HG03439 (cell line): ENCODE measurements around the gene SH3PXD2B.
"Not testable (repeated sequence)": the region's sequence is repeated elsewhere in the genome, so short reads cannot be mapped to it uniquely, and the experiment has no call there.

Experiments used
- ATAC-seq: cut with Tn5 transposase; IDR thresholded peaks from one replicate; pipeline ENCODE4 v1.9.1; 2021; ENCODE audit warnings: mild to moderate bottlenecking, moderate library complexity; ENCODE audit not compliant: unreplicated experiment

Gene SH3PXD2B

DNA sequence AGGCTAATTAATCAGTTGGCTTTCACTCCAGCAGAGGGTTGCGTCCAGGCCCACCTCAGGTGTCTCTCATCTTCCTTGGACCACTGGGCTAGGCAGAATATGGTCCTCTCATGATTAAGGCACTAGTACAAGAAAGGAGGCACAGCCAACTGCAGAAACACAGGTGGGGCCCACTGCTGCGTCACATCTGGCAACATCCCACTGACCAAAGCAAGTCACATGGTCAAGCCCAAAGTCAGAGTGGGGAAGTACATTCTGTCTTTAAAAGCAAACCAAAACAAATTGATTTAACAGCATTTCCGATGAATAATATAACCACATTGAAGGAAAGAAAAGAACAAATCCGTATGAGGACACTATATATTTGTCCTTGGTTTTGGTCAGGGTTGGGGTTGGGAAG is 142.7 kb downstream of the SH3PXD2B start:
- no peak for ATAC-seq

GRCh38 chr5:172311026-172311425 is 143.3 kb downstream of the SH3PXD2B start:
- ATAC-seq, result no peak

- no peak for ATAC-seq
Measured at GRCh38 chr5:172305380-172305779, 148.9 kb downstream of the SH3PXD2B start.

DNA sequence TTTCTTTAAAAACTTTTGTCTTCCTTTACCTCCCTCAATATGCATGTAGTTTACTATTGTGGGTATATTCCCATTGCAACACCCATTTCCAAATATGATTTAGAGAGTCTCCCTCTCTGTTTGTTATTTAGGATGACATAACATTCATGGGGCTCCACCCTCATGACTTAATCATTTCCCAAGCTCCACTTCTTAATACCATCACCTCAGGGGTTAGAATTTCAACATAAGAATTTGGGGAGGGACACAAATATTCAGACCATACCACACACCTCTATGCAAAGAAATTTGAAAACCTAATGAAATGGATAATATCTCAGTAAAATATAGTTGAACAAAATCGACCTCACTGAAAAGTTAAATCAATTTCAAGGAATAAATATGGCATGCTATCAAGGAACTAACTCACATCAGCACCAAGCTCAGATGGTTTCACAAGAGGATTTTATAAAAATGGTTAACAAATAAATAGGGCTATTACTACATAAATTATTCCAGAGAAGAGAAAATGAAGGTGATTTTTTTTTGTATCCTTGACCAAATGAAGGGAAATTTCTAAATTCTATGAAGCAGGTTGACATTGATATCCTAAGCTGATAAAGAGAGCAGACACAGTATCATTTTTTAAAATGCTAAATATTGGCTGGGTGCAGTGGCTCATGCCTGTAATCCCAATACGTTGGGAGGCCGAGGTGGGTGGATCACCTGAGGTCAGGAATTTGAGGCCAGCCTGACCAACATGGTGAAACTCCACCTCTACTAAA is 150.6 kb downstream of the SH3PXD2B start:
- ATAC-seq, result no peak

DNA sequence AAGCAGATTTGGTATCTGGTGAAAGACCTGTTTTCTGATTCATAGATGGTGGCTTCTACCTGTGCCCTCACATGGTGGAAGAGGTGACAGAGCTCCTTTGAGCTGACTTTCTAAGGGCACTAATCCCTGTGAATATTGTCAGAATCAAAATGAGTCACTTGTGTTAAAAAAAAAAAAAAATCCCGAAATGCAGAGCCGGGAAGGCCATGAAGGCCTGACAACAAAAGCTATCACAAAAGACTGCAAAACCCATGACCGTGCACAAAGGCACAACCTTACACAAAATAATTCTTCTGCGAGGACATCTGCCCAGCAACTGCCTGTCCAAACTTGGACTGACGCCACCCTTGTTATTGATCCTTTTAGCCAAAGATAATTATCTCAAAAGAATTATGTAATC is 151.2 kb downstream of the SH3PXD2B start:
- ATAC-seq, result no peak

- ATAC-seq, result no peak
Measured at GRCh38 chr5:172302047-172302710, 152.1 kb downstream of the SH3PXD2B start.

GRCh38 chr5:172299916-172300439 is 154.3 kb downstream of the SH3PXD2B start:
- ATAC-seq, result no peak

GRCh38 chr5:172294831-172295230 is 159.5 kb downstream of the SH3PXD2B start:
- ATAC-seq, result no peak

GRCh38 chr5:172293745-172294342 is 160.5 kb downstream of the SH3PXD2B start:
- no peak for ATAC-seq

GRCh38 chr5:172293054-172293744 is 161.1 kb downstream of the SH3PXD2B start:
- peak; percentile 84 for ATAC-seq

DNA sequence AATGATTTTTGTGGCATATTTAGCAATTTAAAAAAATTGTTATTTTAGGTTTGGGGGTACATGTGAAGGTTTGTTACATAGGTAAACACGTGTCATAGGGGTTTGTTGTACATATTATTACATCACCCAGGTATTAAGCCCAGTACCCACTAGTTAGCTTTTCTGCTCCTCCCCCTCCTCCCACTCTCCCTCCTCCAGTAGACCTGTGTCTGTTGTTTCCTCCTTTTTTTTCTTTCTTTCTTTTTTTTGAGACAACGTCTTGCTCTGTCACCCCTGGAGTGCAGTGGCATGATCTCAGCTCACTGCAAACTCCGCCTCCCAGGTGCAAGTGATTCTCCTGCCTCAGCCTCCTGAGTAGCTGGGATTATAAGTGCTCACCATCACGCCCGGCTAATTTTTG is 162.5 kb downstream of the SH3PXD2B start:
- ATAC-seq, result not testable (repeated sequence)

- ATAC-seq, result no peak
Measured at GRCh38 chr5:172288465-172288864, 165.9 kb downstream of the SH3PXD2B start.

- ATAC-seq, result not testable (repeated sequence)
Measured at GRCh38 chr5:172287140-172287539, 167.2 kb downstream of the SH3PXD2B start.

GRCh38 chr5:172285226-172286143 is 168.8 kb downstream of the SH3PXD2B start:
- ATAC-seq, result no peak

GRCh38 chr5:172284611-172284980 is 169.7 kb downstream of the SH3PXD2B start:
- ATAC-seq, result no peak

DNA sequence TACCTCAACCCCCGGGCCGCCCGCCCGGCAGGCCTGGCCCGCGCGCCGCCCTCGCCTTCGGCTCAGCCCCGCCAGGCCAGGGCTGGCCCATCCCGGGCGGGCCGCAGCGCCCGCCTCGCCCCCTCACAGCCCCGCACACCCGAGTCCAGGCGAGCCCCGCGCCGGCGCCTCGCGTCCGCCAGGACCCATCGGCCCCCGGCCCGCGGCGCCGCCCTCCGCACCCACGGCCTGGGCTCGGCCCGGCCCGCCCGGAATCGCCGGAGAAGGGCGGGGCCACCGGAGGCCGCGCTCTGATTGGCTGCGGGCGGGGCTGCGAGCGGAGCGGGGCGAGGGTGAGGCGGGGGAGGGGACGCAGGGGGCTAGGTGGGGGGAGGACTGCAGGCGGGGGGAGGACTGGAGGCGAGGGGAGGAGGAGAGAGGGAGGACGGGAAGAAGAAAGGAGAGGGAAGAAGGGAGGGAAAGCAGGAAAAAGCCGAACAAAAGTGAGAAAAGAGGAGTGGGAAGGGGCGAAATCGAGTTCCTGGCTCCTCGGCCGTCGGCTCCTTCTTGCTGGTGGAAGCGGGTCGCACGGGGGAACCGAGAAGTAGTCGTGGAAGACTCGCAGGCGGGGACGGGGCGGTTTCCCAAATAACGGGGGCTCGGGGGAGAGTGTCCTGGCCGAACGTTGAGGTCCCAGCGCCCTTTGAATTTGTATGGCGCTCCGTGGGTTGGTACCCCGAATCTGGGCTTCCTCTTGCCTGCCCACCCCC is 170.3 kb downstream of the SH3PXD2B start:
- ATAC-seq, result peak; percentile 74

- ATAC-seq, result peak; percentile 83
Measured at GRCh38 chr5:172283020-172283861, 171.1 kb downstream of the SH3PXD2B start, which contains the start of gene UBTD2. TSS of gene UBTD2 (minus strand) at chr5:172283764. CDS start at chr5:172283665, 99 bp downstream.

- ATAC-seq, result no peak
Measured at GRCh38 chr5:172282272-172283019, 171.9 kb downstream of the SH3PXD2B start.
